Activated effector memory CD4-positive, alpha-beta T cell treated with anti-CD3 and anti-CD28 coated beads, Interleukin-2, amount 50 U/mL, for 16 hours (primary cell): ENCODE data around the gene SUV39H1.
A peak's percentile ranks its signal among the peaks of the same experiment; 100 is the strongest.
"Not testable (repeated sequence)": the region's sequence is repeated elsewhere in the genome, so short reads cannot be mapped to it uniquely, and the experiment has no call there.

Source experiments
- DNase-seq: peaks from one replicate; pipeline ENCODE4 v3.0.0-alpha.2; 2020

Gene SUV39H1

DNA sequence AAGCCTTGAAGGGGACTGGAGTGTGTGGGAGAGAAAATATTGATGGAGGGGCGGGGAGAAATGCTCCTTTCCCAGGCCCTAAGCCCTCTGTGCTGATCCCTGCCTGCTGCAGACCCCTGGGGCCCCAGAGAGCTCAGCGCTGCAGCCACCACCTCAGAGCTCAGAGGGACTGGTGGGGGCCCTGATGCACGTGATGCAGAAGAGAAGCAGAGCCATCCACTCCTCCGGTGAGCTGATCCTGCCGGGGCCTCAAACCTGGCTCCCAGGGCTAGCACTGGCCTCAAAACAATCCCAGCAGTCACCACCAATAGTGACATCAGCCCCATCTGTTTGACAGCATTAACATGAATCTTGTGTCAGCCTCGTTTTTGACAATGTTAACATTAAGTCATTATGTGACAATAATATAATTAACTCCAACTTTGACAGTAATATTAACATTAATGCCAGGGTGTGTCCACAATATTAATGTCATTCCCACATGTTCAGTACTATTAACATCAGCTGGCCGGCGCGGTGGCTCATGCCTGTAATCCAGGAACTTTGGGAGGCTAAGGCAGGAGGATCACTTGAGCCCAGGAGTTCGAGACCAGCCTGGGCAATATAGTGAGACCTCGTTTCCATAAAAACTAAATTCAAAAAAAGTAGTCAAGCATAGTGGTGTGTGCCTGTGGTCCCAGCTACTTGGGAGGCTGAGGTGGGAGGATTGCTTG lies 7.2 kb upstream of the SUV39H1 start:
- no peak for DNase-seq

GRCh38 chrX:48691746-48692145 lies 4.8 kb upstream of the SUV39H1 start:
- DNase-seq = not testable (repeated sequence)

DNA sequence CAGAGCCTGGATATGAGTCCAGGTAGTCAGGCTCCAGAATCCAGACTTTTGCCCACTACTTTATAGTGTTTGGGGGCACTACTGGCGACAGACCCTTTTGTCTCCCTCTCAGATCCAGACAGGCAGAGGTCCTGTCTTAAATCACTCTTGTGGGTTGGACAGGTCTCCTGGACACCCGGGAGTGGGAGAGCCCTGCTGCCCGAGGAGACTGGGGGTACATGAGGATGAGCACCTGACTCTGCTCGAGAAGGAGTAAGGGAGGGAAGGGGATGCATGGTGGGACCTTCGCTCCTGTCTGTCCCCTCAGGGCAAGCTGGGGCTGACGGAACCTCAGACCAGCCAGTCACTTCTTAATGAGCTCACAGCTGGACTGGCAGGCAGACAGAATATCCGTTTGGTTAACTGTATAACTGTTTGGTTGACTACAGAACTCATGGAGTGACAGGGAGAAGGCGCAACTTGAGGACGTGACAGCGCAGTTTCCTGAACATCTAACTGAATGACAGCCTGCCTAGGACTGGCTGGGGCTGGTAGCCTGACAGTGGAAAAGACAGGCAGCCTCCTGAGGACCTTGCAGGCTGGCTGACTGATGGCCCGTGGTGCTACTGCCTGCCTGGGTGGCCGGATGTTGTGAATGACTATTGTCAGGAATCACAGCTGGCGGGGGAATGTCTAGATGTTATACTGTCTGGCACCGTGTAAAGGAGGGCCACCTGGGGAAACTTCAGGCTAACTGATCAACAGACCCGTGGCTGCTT lies 1.6 kb upstream of the SUV39H1 start:
- no peak for DNase-seq

DNA sequence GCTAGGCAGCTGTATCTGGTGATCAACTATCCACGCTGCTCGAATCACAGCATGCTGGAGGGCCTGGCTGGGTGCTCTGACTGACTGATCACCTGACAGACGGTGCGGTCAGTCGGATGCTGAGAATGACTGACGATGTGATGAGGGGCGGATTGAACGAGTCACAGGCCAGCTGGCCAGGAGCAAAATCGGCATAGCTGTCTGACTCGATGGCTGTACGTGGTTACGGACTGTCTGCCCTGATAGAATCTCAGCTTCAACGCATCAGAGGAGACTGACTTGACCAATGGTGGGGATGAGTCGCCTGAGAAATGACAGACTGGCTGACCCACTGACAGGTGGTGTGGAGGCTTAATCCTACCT lies 1.0 kb upstream of the SUV39H1 start:
- DNase-seq = no peak

- no peak for DNase-seq
Observed at GRCh38 chrX:48695925-48696300, 621 bp upstream of the SUV39H1 start.

- DNase-seq = peak; percentile 69
Observed at GRCh38 chrX:48696909-48697727, 584 bp downstream of the SUV39H1 start.

DNA sequence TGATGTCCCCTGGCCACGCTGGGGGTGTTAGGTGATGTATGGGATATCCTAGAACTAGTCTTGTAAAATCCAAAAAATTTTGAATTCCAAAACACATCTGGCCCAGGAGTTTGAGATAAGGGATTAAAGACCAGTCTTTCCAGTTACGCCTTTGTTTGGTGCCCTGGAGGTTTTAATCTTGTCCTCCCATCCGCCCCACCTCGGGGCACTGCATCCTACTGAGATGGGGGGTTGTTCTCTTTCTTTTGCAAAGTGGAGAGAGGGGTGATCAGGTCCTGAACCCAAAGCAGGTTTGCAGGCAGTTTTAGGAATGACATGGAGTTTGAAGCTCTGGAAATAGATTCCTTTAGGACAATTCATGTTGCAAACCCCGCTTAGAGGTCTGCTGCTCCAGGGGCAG lies 1.8 kb downstream of the SUV39H1 start:
- DNase-seq = no peak

- DNase-seq = no peak
Observed at GRCh38 chrX:48700246-48700645, 3.7 kb downstream of the SUV39H1 start.

DNA sequence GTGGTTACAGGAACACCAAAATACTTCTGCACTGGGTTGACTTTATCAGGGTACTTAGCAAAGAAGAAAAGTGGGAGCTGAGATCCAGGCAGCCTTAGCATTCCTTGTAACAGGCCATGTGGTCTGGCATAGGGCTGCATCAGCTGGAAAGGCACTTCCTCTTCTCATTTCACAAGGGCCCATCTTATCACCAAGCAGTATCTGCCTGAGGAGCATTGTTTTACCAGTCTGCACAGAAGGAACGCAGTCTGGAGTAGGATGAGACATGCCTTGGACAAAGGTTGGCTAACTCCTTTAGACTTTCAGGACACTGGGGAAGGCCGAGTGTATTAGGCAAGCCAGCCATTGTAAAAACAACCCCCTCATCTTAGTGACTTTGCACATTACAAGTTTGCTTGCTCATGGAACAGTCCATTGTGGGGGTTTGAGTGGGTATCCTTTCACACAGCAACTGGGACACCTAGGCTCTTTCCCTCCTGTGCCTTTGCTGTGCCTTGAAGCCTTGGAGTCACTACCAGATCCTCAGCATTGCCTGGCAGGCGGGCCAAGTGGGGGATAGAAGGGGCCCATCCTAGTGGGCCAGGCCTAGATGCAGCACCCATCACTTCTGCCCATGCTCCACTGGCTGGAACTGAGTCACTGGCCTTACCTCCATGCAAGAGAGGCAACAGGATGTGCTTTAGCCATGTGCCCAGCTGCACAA lies 4.6 kb downstream of the SUV39H1 start:
- no peak for DNase-seq

- no peak for DNase-seq
Observed at GRCh38 chrX:48702032-48702431, 5.5 kb downstream of the SUV39H1 start.

- DNase-seq = no peak
Observed at GRCh38 chrX:48702716-48703115, 6.2 kb downstream of the SUV39H1 start.

GRCh38 chrX:48703228-48703627 lies 6.7 kb downstream of the SUV39H1 start:
- DNase-seq = no peak

DNA sequence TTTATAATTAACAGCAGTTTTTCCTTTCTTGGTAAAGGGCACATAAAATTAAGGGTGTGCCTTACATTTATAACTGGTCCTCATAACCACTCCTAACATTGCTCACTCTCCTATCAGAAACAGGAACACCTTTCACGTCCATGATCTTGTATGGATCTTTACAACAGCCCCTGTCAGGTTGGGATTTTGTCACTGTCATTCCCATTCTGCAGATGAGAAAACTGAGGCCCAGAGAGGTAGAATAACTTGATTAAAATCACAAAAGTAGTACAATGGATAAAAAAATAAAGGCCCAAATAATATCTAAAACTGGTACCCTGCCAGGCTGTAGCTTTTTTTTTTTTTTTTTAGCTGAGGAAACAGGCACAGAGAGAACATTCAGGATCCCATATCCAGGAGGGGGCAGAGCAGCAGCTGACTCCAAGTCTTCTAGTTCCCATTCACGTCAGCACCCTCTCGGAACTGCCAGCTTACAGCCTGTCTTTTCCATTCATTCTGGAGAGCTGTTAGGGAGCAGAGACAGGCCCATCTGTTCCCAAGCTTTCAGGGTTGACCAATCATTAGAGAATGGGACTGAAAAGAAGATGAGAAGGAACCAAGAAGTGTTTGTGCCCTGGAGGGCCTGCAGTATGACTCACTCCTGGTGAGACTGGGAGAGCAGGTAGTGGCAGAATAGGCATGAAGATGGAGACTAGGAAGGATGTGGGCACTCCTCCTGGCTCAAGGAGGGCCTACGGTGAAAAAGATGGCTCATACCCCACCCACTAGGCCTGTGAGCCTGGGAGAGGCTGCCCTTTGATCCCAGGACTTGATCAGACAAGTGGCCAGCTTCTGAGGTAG lies 7.3 kb downstream of the SUV39H1 start:
- DNase-seq = no peak

DNA sequence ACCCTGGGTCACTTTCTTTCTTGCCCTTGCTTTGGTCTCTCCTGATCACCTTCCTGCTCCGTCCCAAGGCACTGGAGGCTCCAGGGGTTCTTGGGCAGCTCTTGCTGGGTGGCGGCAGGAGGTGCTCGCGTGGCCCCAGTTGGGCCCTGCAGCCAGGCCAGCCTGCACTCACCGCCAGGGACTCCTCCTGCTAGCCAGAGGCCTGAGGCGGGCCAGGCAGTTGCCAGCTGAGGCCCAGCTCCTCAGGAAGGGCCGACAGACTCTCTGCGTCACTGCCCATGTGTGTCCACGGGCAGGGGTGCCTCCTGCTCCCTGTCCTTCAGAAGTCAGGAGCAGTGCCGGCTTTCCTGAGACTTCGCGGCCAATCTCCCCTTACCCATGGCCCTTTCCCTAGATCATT lies 9.3 kb downstream of the SUV39H1 start:
- DNase-seq = no peak

DNA sequence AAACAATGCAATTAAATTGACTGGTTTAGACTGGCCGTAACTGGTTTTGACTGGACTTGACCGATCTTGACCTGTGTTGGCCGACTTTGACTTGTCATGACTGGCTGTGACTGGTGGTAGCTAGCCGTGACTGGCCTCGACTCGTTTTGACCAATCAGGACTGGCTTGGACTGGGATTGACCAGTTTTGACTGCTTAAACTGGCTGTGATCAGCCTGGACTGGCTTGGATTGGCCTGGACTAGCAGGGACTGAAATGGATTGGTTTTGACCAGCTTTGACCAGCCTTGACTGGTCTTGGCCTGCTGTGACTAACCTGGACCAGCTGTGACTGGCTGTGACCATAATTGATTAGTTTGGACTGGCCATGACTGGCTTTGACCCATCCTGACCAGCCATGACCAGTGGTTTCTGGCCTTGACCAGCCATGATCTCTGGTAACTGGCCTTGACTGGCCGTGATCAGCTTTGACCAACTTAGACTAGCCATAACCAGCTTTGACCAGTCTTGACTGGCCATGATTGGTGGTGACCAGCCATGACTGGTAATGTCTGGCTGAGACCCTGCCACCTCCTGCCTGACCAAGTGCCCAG lies 13.1 kb downstream of the SUV39H1 start:
- no peak for DNase-seq

DNA sequence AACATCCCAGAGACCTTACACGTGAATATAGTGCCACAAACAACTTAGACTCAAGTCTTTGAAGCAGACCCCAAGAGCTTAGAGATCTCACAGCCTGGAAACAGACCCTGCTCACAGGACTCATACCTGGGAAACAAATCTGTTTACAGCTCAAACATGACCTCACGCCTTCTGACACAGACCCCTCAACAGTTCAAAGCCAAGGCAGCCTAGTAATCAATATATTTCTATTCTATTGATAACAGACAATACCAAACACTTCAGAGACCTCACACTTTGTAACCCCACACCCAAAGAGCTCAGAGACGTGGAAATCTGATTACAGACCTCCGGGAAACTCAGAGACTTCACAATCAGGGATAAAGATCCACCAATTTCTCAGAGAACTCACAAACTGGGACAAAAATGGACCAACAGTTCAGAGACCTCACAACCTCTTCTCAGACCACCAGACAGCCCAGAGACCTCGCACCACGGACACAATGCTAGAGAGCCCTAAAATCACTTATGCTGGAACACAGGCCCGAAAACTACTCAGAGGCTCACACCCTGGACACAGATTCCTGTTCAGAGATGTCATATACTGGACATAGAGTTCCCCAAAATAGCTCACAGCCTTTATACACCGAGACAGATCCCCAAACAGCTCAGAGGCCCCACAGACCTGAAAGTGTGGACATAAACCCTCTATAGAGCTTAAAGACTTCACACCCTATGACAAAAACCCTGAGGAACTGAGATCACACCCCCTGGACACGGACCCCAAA lies 14.8 kb downstream of the SUV39H1 start:
- DNase-seq = no peak

- DNase-seq = no peak
Observed at GRCh38 chrX:48711929-48712505, 15.5 kb downstream of the SUV39H1 start.

GRCh38 chrX:48713847-48714246 lies 17.3 kb downstream of the SUV39H1 start:
- DNase-seq = no peak

- DNase-seq = no peak
Observed at GRCh38 chrX:48714573-48714972, 18.0 kb downstream of the SUV39H1 start.

DNA sequence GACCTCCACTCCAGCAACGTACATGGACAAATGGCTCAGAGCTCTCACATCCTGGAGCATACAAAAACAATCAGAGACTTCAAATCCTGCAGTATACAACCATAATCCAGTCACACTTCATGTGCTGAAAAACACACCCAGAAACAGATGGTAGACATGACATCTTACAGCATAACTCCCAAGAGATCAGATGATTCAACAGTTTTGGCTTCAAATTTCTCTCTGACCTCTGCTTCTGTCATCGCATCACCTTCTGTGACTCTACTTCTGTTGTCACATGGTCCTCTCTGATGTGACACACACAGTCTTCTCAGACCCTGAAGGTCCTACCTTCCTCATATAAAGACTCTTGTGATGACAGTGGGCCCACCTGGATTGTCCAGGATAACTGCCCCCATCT lies 18.5 kb downstream of the SUV39H1 start:
- no peak for DNase-seq
